Suppressor macrophage (primary cell): ENCODE measurements around the gene CDK3.
"Not testable (repeated sequence)": the region's sequence is repeated elsewhere in the genome, so short reads cannot be mapped to it uniquely, and the experiment has no call there.

ENCODE experiments used
- DNase-seq, 4 experiments: peaks; one replicate each; pipeline ENCODE4 v3.0.0-alpha.2; 2020 to 2022

Gene CDK3

GRCh38 chr17:76044475-76045007 lies 43.9 kb downstream of the CDK3 start:
- DNase-seq, result not testable (repeated sequence)

DNA sequence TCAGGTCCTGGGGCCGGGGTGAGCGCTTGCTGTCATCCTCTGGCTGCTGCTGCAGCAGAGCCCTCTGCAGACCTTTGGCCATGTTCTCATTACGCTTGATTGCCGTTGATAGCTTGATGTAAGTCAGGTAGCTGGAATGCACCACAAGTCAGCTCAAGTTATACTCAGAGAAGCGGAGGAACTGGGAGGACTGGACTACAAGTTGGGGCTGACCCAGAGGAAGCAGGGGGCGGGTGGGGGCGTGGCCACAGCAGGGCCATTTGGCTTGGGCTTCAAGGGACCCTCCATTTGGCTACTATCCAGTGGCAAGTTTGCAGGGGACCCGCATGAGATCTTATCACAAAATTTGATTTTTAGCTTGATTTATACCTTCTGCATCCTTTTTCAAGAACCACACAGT lies 45.4 kb downstream of the CDK3 start:
- DNase-seq, result no peak

DNA sequence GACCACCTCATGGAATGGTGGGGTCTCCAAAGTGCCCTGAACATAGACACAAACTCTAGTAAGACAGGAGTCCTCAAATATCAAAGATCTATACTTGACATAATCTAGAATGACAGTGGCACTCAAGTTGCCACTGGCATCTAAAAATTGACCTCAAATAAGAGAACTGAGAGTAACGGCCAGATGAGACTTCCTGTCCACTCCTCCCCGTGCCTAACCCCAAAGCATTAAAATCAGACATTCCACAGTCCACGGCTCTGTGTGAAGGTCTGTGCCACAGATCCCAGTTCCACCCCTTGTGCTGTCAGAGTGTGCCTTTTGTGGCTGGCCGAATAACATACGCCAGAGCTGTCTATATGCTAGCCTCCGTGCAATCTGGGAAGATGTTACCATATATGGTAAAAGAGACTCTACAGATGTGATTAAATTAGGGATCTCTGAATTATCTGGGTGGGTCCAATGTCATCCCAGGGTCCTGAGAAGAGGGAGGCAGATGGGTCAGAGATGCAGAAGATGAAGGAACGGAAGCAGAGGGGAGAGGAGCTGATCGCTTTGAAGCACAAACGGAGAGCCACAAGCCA lies 47.5 kb downstream of the CDK3 start:
- peak in 2 of 4 experiments; percentile 29 to 40 for DNase-seq

DNA sequence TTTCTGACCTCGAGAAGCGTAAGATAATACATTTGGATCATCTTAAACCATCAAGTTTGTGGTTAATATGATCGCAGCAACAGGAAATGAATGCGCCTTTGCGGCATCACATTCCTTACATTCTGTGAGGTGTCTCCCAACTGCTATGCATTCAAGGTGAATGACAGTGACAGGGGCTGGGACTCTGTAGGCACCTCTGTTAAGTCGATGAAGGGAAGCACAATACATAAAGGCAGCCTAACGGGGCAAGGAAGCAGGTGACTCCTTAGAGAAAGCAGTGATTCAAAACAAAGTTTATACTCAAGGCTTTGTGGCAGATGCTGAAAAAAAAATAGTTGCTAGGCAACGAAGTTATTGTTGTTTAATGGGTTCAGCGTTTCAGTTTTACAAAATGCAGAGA lies 48.1 kb downstream of the CDK3 start:
- DNase-seq, result no peak

- DNase-seq, result no peak
Measured at GRCh38 chr17:76049239-76049638, 48.6 kb downstream of the CDK3 start.

DNA sequence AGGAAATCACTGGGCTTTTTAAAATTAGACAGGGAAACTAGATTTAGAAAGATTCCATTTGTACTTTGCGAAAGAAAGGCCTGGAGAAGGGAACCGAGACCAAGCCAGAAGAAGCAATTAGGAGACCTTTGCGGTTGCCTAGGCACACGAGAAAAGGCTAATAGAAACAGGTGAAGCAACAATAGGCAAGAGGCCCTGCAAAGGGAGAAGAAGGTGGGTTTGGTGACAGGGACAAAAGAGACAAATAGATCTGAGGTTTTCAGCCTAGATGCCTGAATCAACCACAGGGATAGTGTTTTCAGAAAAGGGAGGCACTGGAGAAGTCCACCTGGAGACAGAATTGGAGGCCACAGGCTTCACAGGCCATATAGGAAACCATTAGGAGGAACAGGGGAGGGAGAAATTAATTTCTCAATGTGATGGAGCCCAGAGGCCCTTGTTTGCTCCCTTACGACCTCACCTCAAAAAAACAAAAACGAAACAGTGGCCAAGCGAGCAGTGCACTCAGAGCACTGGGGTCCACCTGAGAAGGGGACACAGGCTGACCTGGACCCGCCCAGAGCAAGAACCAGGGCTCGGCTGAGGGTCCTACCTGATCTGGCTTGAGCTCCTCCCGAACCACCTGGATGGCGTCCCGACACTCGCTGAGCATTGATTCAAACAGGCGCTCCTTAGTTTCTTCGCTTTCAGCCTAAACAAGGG lies 49.3 kb downstream of the CDK3 start:
- DNase-seq, result peak in 2 of 4 experiments; percentile 31 to 48

GRCh38 chr17:76050538-76051467 lies 50.1 kb downstream of the CDK3 start:
- DNase-seq, result no peak

DNA sequence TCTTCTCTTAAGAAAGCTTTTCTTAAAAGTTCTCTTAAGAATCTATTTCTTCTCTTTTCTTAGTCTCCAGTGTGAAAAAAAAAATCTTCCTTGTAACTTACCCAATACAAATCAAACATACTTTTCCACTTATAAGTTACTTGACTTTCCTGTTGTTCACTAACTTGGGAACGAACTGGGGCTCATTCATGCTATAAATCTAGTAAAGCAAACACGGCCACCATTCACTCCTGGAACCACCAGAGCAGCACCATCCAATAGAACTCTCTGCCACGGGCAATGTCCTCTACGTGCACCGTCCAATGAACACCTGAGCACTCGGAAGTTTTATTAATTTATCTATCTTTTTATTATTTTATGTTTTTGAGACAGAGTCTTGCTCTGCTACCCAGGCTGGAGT lies 50.9 kb downstream of the CDK3 start:
- DNase-seq, result no peak

- DNase-seq, result peak; percentile 31 to 55 (median 42)
Measured at GRCh38 chr17:76053246-76054111, 52.8 kb downstream of the CDK3 start.

- DNase-seq, result no peak
Measured at GRCh38 chr17:76054112-76054476, 53.4 kb downstream of the CDK3 start.
